NB4 (cell line): ENCODE results near the gene PRPF6.

Experiments used
- CTCF ChIP-seq: IDR thresholded peaks from one replicate; pipeline ENCODE4 v1.5.1; 2012; ENCODE audit warnings: low read depth, low read length
- MAX ChIP-seq: IDR thresholded peaks from 2 replicates; pipeline ENCODE4 v1.6.1; 2011; ENCODE audit warnings: low read depth, low read length
- POLR2A ChIP-seq: IDR thresholded peaks from 2 replicates; pipeline ENCODE4 v1.6.1; 2011; ENCODE audit warnings: mild to moderate bottlenecking; ENCODE audit not compliant: insufficient read length; ENCODE audit errors: extremely low read depth

GRCh38 chr20:63972312-63973159 is 8.4 kb upstream of the PRPF6 start:
- TF ChIP-seq CTCF (no peak), POLR2A (no peak), MAX (no peak)
